Activated CD8-positive, alpha-beta T cell treated with anti-CD3 and anti-CD28 coated beads for 36 hours (primary cell): ENCODE results near the gene MRPL19. TPM values are rescaled to one million over a fixed set of nuclear protein-coding genes. Genes with fewer than 3 reads are reported as not detected.

Experiments
- ATAC-seq: fragments of 200-7000 bp; cut with Tn5 transposase; one replicate; pipeline ENCODE4 v1.10.0; 2021; ENCODE audit warnings: mild to moderate bottlenecking, moderate library complexity
- CTCF ChIA-PET: fragments of 350-600 bp; sonication (Branson Sonifier 250); formaldehyde crosslinking; loops from one replicate; lab custom pipeline; 2021; ENCODE audit warnings: antibody characterized with exemption; lab: Charles Lee
- POLR2A ChIA-PET: fragments of 350-600 bp; sonication (Branson Sonifier 250); formaldehyde crosslinking; loops from one replicate; lab custom pipeline; 2021; ENCODE audit warnings: antibody characterized with exemption; lab: Charles Lee
- DNase-seq: peaks from one replicate; pipeline ENCODE4 v3.0.0-alpha.2; 2020
- H3K27ac Mint-ChIP-seq: one replicate; pipeline ENCODE4 v1.8.0; 2021; ENCODE audit warnings: mild to moderate bottlenecking, mixed read lengths
- H3K27me3 Mint-ChIP-seq: one replicate; pipeline ENCODE4 v1.8.0; 2021; ENCODE audit warnings: mixed read lengths
- H3K36me3 Mint-ChIP-seq: one replicate; pipeline ENCODE4 v1.8.0; 2021; ENCODE audit warnings: low read depth, mixed read lengths
- H3K4me1 Mint-ChIP-seq: one replicate; pipeline ENCODE4 v1.8.0; 2021; ENCODE audit warnings: low read depth, mixed read lengths
- H3K4me3 Mint-ChIP-seq: one replicate; pipeline ENCODE4 v1.8.0; 2021; ENCODE audit warnings: mild to moderate bottlenecking, moderate library complexity, mixed read lengths
- H3K9me3 Mint-ChIP-seq: one replicate; pipeline ENCODE4 v1.8.0; 2021; ENCODE audit warnings: mixed read lengths
- intact Hi-C: fragments of 100-400 bp; cut with micrococcal nuclease; formaldehyde crosslinking; loops from one replicate; pipeline ENCODE4 v1.10.0; 2022
- total RNA-seq, 2 experiments: library from RNA; stranded (reverse); gene quantifications; one replicate each; pipeline ENCODE4 v1.2.3, GENCODE V29; 2021
- TF ChIP-seq, protein P1 (sequence below): fragments of 200-600 bp; IDR thresholded peaks from one replicate; pipeline ENCODE4 v1.8.0; 2022; ENCODE audit warnings: antibody characterized with exemption, mild to moderate bottlenecking

Gene MRPL19
- total RNA-seq, 2 experiments from 2014 or later, result 64.3 to 75.4 TPM

DNA sequence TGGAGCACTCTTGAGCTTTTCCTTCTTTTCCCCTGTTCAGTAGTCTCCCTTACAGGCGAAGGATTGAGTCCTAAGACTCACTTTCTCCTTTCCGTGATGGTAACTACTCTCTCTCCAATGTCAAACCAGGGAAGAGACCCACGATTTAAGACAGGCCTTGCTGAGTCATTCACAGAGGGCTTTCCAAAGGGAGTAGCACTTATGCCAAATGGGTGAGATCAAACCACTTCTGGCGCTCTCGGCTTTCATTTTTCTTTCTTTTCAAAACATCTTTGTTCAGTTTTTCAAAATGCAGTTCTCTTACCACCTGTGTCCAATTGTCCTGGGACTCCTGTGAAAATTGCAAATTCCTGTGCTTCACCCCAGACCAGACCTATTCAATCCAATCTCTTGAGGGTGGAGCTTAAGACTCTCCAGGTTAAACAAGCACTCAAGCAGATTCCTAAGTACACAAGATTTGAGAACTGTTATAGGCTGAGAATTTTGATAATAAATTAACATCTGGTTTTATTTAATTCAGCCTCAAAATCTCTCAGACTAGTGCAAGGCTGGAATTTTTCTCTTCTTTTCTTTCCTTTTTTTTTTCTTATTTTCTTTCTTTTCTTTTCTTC lies 14.4 kb upstream of the MRPL19 start:
- CTCF ChIA-PET, result interaction anchor here (1.4 kb wide), 2 partner anchors 9 to 166 kb away, joined by 3 to 5 read pairs; no protein-coding TSS in a partner anchor
- intact Hi-C loops, result no loop called here
- POLR2A ChIA-PET, result interaction anchor here (0.6 kb wide), 1 partner anchor 943 kb away, joined by 3 read pairs; no protein-coding TSS in a partner anchor
- TF ChIP-seq, protein P1, sequence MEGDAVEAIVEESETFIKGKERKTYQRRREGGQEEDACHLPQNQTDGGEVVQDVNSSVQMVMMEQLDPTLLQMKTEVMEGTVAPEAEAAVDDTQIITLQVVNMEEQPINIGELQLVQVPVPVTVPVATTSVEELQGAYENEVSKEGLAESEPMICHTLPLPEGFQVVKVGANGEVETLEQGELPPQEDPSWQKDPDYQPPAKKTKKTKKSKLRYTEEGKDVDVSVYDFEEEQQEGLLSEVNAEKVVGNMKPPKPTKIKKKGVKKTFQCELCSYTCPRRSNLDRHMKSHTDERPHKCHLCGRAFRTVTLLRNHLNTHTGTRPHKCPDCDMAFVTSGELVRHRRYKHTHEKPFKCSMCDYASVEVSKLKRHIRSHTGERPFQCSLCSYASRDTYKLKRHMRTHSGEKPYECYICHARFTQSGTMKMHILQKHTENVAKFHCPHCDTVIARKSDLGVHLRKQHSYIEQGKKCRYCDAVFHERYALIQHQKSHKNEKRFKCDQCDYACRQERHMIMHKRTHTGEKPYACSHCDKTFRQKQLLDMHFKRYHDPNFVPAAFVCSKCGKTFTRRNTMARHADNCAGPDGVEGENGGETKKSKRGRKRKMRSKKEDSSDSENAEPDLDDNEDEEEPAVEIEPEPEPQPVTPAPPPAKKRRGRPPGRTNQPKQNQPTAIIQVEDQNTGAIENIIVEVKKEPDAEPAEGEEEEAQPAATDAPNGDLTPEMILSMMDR, result no peak
- Mint-ChIP-seq H3K36me3 (no peaks in the 10 kb centered on the region), H3K27ac (no peak overlapping the region), H3K9me3 (no peaks in the 10 kb centered on the region), H3K27me3 (peaks cover 17% of the 10 kb centered on the region), H3K4me1 (no peaks in the 10 kb centered on the region), H3K4me3 (no peak overlapping the region)
- ATAC-seq (no peak), DNase-seq (no peak)

GRCh38 chr2:75632813-75633212 lies 13.8 kb upstream of the MRPL19 start:
- ChIA-PET CTCF (interaction anchor here (1.4 kb wide), 1 partner anchor 167 kb away, joined by 3 read pairs; no protein-coding TSS in a partner anchor), POLR2A (no interaction called here)
- no peaks in the 10 kb centered on the region for H3K4me1 Mint-ChIP-seq
- no peak overlapping the region for H3K4me3 Mint-ChIP-seq
- H3K9me3 Mint-ChIP-seq, result no peaks in the 10 kb centered on the region
- ATAC-seq, result no peak
- intact Hi-C loops, result no loop called here
- no peak for DNase-seq
- no peak overlapping the region for H3K27ac Mint-ChIP-seq
- no peaks in the 10 kb centered on the region for H3K36me3 Mint-ChIP-seq
- TF ChIP-seq, protein P1, result no peak
- H3K27me3 Mint-ChIP-seq, result peaks cover 21% of the 10 kb centered on the region

GRCh38 chr2:75633620-75634019 lies 13.0 kb upstream of the MRPL19 start:
- Mint-ChIP-seq H3K4me1 (no peaks in the 10 kb centered on the region), H3K27me3 (peaks cover 25% of the 10 kb centered on the region), H3K9me3 (no peaks in the 10 kb centered on the region), H3K4me3 (no peak overlapping the region), H3K36me3 (no peaks in the 10 kb centered on the region), H3K27ac (no peak overlapping the region)
- ATAC-seq, result no peak
- ChIA-PET POLR2A (no interaction called here), CTCF (no interaction called here)
- TF ChIP-seq, protein P1, result no peak
- DNase-seq, result no peak
- intact Hi-C loops, result no loop called here

GRCh38 chr2:75634945-75635344 lies 11.6 kb upstream of the MRPL19 start:
- ChIA-PET CTCF (interaction anchor here (0.7 to 2.5 kb wide), 4 partner anchors 12 to 45 kb away, joined by 3 to 16 read pairs (median 4); partner anchors contain the start of gene MRPL19), POLR2A (interaction anchor here (1.1 kb wide), 1 partner anchor 12 kb away, joined by 3 read pairs; the partner anchor contains the start of gene MRPL19)
- H3K4me3 Mint-ChIP-seq, result no peak overlapping the region
- no peaks in the 10 kb centered on the region for H3K4me1 Mint-ChIP-seq
- H3K27ac Mint-ChIP-seq, result no peak overlapping the region
- H3K36me3 Mint-ChIP-seq, result no peaks in the 10 kb centered on the region
- TF ChIP-seq, protein P1, result no peak
- no peak for DNase-seq
- H3K27me3 Mint-ChIP-seq, result peaks cover 25% of the 10 kb centered on the region
- intact Hi-C loops, result no loop called here
- no peak for ATAC-seq
- no peaks in the 10 kb centered on the region for H3K9me3 Mint-ChIP-seq

DNA sequence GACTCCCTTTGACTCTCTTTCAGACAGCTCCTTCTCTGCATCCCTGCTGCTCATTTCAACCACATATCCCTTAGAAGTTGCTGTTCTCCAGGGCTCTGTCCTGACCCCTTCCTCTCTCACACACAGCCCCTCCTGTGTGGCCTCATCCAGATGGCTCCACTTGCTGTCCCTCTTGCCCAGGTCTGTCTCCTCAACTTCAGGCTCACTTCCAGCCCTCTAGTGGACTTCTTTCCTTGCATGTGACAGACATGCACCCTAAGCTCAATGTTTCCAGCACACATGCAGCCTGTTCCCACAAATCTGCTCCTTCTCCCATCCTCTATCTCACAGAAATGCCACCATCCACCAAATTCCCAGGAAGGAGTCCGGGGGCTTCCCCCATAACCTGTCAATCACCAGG lies 9.0 kb upstream of the MRPL19 start:
- CTCF ChIA-PET, result interaction anchor here (1.0 to 6.1 kb wide), 4 partner anchors 9 to 40 kb away, joined by 4 to 64 read pairs (median 19); no protein-coding TSS in a partner anchor
- ATAC-seq (no peak), DNase-seq (no peak)
- peaks cover 18% of the 10 kb centered on the region for H3K27me3 Mint-ChIP-seq
- H3K9me3 Mint-ChIP-seq, result no peaks in the 10 kb centered on the region
- H3K4me1 Mint-ChIP-seq, result peaks cover 6% of the 10 kb centered on the region
- H3K27ac Mint-ChIP-seq, result no peak overlapping the region
- TF ChIP-seq, protein P1, result no peak
- no peak overlapping the region for H3K4me3 Mint-ChIP-seq
- POLR2A ChIA-PET, result no interaction called here
- H3K36me3 Mint-ChIP-seq, result no peaks in the 10 kb centered on the region
- intact Hi-C loops, result no loop called here
